ENCODE data around the gene ICE2. TPM values are rescaled to one million over a fixed set of nuclear protein-coding genes. Genes with fewer than 3 reads are reported as not detected.
A peak's percentile ranks its signal among the peaks of the same experiment; 100 is the strongest.
"Not testable (repeated sequence)": the region's sequence is repeated elsewhere in the genome, so short reads cannot be mapped to it uniquely, and the experiment has no call there.

Gene ICE2
- total RNA-seq, 4 donors from 2014 or later, result 14.6 to 34.9 (median 23.8) TPM

- TF ChIP-seq EP300 (IDR thresholded peaks at IDR 0.05), result no peak
- TF ChIP-seq POLR2AphosphoS5 (IDR thresholded peaks at IDR 0.05), result no peak
- TF ChIP-seq CTCF (IDR thresholded peaks at IDR 0.05), result no peak
- no peak for TF ChIP-seq POLR2A (IDR thresholded peaks at IDR 0.05)
- H3K27ac ChIP-seq, result peak overlapping the region in 2 of 4 donors; percentile 16 to 27
- H3K36me3 ChIP-seq, result no peaks in the 10 kb centered on the region
- H3K9me3 ChIP-seq, result no peaks in the 10 kb centered on the region
- H3K4me1 ChIP-seq, result peaks cover 0 to 12% (median 7%) of the 10 kb centered on the region in 3 donors
- peak; percentile 66 for ATAC-seq
- H3K27me3 ChIP-seq, result no peaks in the 10 kb centered on the region
- H3K4me3 ChIP-seq, result no peak overlapping the region
Observed at GRCh38 chr15:60408463-60408981, 70.4 kb downstream of the ICE2 start.

GRCh38 chr15:60407415-60407805, 71.5 kb downstream of the ICE2 start:
- Histone ChIP-seq H3K27me3 (no peaks in the 10 kb centered on the region), H3K4me1 (peaks cover 0 to 3% (median 0%) of the 10 kb centered on the region in 3 donors), H3K27ac (peak overlapping the region in 2 of 4 donors; percentile 3 to 27), H3K36me3 (no peaks in the 10 kb centered on the region), H3K4me3 (no peak overlapping the region), H3K9me3 (no peaks in the 10 kb centered on the region)
- TF ChIP-seq CTCF (IDR thresholded peaks at IDR 0.05) (no peak), POLR2A (IDR thresholded peaks at IDR 0.05) (no peak)
- ATAC-seq, result peak; percentile 46

GRCh38 chr15:60406513-60407414, 72.2 kb downstream of the ICE2 start:
- peak overlapping the region in 1 of 4 donors; percentile 3 for H3K27ac ChIP-seq
- no peaks in the 10 kb centered on the region for H3K9me3 ChIP-seq
- H3K36me3 ChIP-seq, result no peaks in the 10 kb centered on the region
- no peaks in the 10 kb centered on the region for H3K27me3 ChIP-seq
- H3K4me1 ChIP-seq, result peaks cover 0 to 3% (median 0%) of the 10 kb centered on the region in 3 donors
- no peak for TF ChIP-seq EP300 (IDR thresholded peaks at IDR 0.05)
- TF ChIP-seq POLR2AphosphoS5 (IDR thresholded peaks at IDR 0.05), result no peak
- no peak for TF ChIP-seq CTCF (IDR thresholded peaks at IDR 0.05)
- TF ChIP-seq POLR2A (IDR thresholded peaks at IDR 0.05), result no peak
- 72 to 86% methylated on average over 2 of the region's 2 CpGs for WGBS, 2 donors (ENCODE audit: low coverage in 1 of 2)
- H3K4me3 ChIP-seq, result no peak overlapping the region
- no peak for ATAC-seq

GRCh38 chr15:60405399-60405798, 73.5 kb downstream of the ICE2 start:
- no peaks in the 10 kb centered on the region for H3K27me3 ChIP-seq
- TF ChIP-seq POLR2A (IDR thresholded peaks at IDR 0.05) (no peak), EP300 (IDR thresholded peaks at IDR 0.05) (no peak), POLR2AphosphoS5 (IDR thresholded peaks at IDR 0.05) (no peak), CTCF (IDR thresholded peaks at IDR 0.05) (no peak)
- WGBS, 2 donors (ENCODE audit: low coverage in 1 of 2), result 46 to 64% methylated on average over 2 of the region's 2 CpGs
- peaks cover 0 to 3% (median 0%) of the 10 kb centered on the region in 3 donors for H3K4me1 ChIP-seq
- no peak for ATAC-seq
- H3K36me3 ChIP-seq, result no peaks in the 10 kb centered on the region
- H3K4me3 ChIP-seq, result no peak overlapping the region
- no peak overlapping the region for H3K27ac ChIP-seq
- H3K9me3 ChIP-seq, result no peaks in the 10 kb centered on the region

- not testable (repeated sequence) for H3K27ac ChIP-seq, H3K4me1 ChIP-seq, ATAC-seq, H3K4me3 ChIP-seq, H3K27me3 ChIP-seq, H3K36me3 ChIP-seq, H3K9me3 ChIP-seq
- 92 to 100% methylated on average over 7 to 10 of the region's 12 CpGs for WGBS, 2 donors (ENCODE audit: low coverage in 1 of 2)
Observed at GRCh38 chr15:60404351-60404750, 74.6 kb downstream of the ICE2 start.
